Upper lobe of right lung (tissue), 1 donor: ENCODE measurements around the gene C19orf81. TPM values are rescaled to one million over a fixed set of nuclear protein-coding genes. Genes with fewer than 3 reads are reported as not detected.
A peak's percentile ranks its signal among the peaks of the same experiment; 100 is the strongest.

Source experiments
- ATAC-seq: fragments of 200-7000 bp; cut with Tn5 transposase; one replicate; pipeline ENCODE4 v1.9.1; 2020; ENCODE audit warnings: mild to moderate bottlenecking, moderate library complexity
- DNase-seq: peaks from one replicate; pipeline ENCODE4 v3.0.0-alpha.2; 2020
- H3K27ac ChIP-seq: fragments of 200-600 bp; one replicate; pipeline ENCODE4 v1.8.0; 2022
- H3K27me3 ChIP-seq: fragments of 200-600 bp; one replicate; pipeline ENCODE4 v1.8.0; 2022; ENCODE audit warnings: mild to moderate bottlenecking
- H3K36me3 ChIP-seq: fragments of 200-600 bp; one replicate; pipeline ENCODE4 v1.8.0; 2022
- H3K4me1 ChIP-seq: fragments of 200-600 bp; one replicate; pipeline ENCODE4 v1.8.0; 2022
- H3K4me3 ChIP-seq: fragments of 200-600 bp; one replicate; pipeline ENCODE4 v1.8.0; 2022; ENCODE audit warnings: mild to moderate bottlenecking
- H3K9me3 ChIP-seq: fragments of 200-600 bp; one replicate; pipeline ENCODE4 v1.8.0; 2022
- CTCF ChIP-seq: fragments of 200-600 bp; IDR thresholded peaks from one replicate; pipeline ENCODE4 v1.8.0; 2022; ENCODE audit warnings: antibody characterized with exemption
- intact Hi-C: fragments of 100-400 bp; cut with DNase I; formaldehyde crosslinking; loops from one replicate; pipeline ENCODE4 v1.11.0; 2022
- total RNA-seq: library from RNA; stranded (reverse); fragmentation: NEBNext Ultra II Directional; extraction: Animal tissue kit (Norgen Biotek cat#: 25700); gene quantifications from one replicate; pipeline ENCODE4 v1.2.1, GENCODE V29; 2021
- donor health status: DM: no; HTN: yes; CAD: no; lungs with severe emphysema.

The C19orf81 gene
- total RNA-seq, 1 donor from 2014 or later: 3.9 TPM

- no peaks in the 10 kb centered on the region for H3K36me3 ChIP-seq
- no peak overlapping the region for H3K27ac ChIP-seq
- intact Hi-C loops: no loop called here
- DNase-seq (no peak), ATAC-seq (no peak)
- TF ChIP-seq CTCF: no peak
- H3K4me1 ChIP-seq: no peaks in the 10 kb centered on the region
- H3K4me3 ChIP-seq: no peak overlapping the region
- H3K9me3 ChIP-seq: no peaks in the 10 kb centered on the region
- peaks cover 4% of the 10 kb centered on the region for H3K27me3 ChIP-seq
These were observed 28.4 kb downstream of the C19orf81 start for GRCh38 chr19:50677636-50678035.

- H3K4me1 ChIP-seq: no peaks in the 10 kb centered on the region
- ATAC-seq (no peak), DNase-seq (no peak)
- H3K4me3 ChIP-seq: no peak overlapping the region
- no peak for TF ChIP-seq CTCF
- intact Hi-C loops: no loop called here
- H3K27ac ChIP-seq: no peak overlapping the region
- peaks cover 4% of the 10 kb centered on the region for H3K27me3 ChIP-seq
- H3K9me3 ChIP-seq: no peaks in the 10 kb centered on the region
- no peaks in the 10 kb centered on the region for H3K36me3 ChIP-seq
These were observed 29.1 kb downstream of the C19orf81 start for GRCh38 chr19:50678323-50678722.

DNA sequence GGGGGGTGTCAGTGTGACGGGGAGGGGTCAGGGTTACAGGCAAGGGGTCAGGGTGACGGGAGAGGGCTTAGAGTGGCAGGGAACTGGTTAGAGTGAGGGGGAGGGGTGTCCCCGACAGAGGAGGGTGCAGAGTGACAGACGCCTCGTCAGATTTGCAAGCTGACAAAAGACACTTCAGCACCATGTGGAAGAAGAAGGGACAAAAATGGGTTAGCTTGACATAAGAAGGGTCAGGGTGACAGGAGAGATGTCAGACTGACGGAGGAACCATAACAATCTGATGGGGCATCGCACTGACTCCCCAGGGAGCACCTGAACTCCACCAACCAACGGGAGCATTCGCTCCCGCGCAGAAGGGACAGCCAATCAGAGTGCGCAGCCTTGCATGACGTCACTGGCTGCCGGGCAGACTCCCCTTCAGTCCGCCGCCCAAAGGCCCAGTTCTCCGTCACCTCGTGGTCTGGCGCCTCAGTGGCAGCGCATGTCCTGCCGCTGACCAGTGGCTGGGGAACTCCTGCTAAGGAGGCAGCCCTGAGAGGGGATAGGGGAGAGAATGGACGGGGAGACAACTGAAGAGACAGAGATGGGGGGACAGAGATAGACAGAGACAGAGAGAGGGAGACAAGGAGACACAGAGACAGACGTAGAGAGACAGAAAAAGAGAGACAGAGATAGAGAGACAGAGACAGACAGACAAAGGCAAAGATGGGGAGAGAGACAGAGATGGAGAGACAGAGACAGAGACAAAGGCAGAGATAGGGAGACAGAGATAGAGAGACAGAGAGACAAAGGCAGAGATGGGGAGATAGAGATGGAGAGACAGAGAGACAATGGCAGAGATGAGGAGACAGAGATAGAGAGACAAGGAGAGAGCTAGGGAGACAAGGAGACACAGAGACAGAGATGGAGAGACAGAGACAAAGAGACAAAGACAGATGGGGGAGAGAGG is 30.2 kb downstream of the C19orf81 start:
- no peak for TF ChIP-seq CTCF
- DNase-seq: peak; percentile 89
- ATAC-seq: peak; percentile 95
- Histone ChIP-seq H3K27me3 (peaks cover 8% of the 10 kb centered on the region), H3K4me1 (no peaks in the 10 kb centered on the region), H3K36me3 (no peaks in the 10 kb centered on the region), H3K27ac (no peak overlapping the region), H3K4me3 (no peak overlapping the region), H3K9me3 (no peaks in the 10 kb centered on the region)
- intact Hi-C loops: no loop called here

DNA sequence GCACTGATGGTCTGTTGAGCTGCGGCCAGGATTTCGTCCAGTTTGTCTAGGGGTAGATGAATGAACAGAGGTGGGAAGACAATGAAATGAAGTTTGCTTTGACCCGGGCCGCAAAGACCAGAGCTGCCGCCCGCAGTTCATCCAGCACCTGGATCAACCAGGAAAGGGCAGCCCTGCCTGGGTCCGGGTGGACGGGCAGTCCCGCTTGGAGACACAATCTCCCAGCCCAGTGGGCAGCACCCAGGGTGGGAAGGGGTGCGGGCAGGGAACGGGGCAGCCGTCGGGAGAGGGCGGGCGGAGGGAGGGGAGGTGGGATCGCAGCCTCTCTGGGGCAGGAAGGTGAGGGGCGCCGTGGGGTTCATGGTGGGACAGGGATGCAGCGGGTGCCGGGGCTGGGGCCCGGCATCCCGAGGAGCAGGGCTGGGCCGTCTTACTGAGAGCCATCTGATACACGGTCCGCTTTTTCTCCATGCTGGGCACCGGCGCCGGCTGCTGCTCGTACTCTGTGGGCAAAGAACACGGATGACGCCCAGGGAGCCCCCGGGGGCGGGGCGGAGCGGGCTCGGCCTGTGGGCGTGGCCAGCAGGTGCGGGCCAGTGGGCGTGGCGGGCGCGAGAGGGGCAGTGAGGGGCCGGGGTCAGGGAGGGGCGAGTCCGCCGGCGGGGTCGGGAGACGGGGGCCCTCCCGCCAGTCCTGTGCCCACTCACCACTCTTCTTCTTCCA is 37.2 kb downstream of the C19orf81 start:
- Histone ChIP-seq H3K27me3 (peaks cover 39% of the 10 kb centered on the region), H3K36me3 (no peaks in the 10 kb centered on the region), H3K27ac (no peak overlapping the region), H3K4me3 (no peak overlapping the region), H3K9me3 (no peaks in the 10 kb centered on the region), H3K4me1 (no peaks in the 10 kb centered on the region)
- TF ChIP-seq CTCF: no peak
- DNase-seq (no peak), ATAC-seq (no peak)
- intact Hi-C loops: no loop called here

GRCh38 chr19:50688766-50689165 is 39.5 kb downstream of the C19orf81 start:
- no peak for TF ChIP-seq CTCF
- Histone ChIP-seq H3K27ac (no peak overlapping the region), H3K4me1 (no peaks in the 10 kb centered on the region), H3K27me3 (peaks cover 51% of the 10 kb centered on the region), H3K9me3 (no peaks in the 10 kb centered on the region), H3K36me3 (no peaks in the 10 kb centered on the region), H3K4me3 (no peak overlapping the region)
- DNase-seq (no peak), ATAC-seq (no peak)
- intact Hi-C loops: no loop called here
